AG10803 (cell line): ENCODE measurements around the gene CTLA4.

ENCODE experiments used
- DNase-seq: peaks from one replicate; pipeline ENCODE4 v3.0.0; 2010; ENCODE audit warnings: low read depth
- H3K4me3 ChIP-seq: 2 replicates; pipeline ENCODE4 v1.5.1; 2011; ENCODE audit warnings: mild to moderate bottlenecking, low read length, control low read depth
- TF ChIP-seq, protein P1 (sequence below): conservative IDR thresholded peaks from 2 replicates; pipeline ENCODE4 v1.5.1; 2011; ENCODE audit warnings: mild to moderate bottlenecking, low read length, control low read depth, inconsistent platforms

CTLA4 gene

DNA sequence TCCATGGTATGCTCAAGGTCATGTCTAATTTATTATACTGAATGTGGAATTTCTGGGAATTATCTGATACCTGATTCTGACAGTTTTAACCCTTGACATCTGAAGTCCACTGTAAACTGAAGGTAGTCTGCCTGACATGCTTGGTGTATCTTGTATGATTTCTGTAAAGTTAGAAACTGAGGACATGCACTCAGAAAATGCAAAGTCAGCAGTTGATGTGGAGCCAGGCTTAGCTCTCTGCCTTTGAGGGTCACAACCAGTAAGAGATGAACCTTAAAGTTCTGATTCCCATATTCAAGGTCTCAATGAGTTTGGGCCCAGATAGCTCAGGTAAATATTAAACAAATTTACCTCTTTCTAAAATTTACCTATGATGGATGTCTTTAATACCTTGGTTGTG is 12.3 kb upstream of the CTLA4 start:
- no peak for DNase-seq
- H3K4me3 ChIP-seq: no peak overlapping the region
- TF ChIP-seq, protein P1, sequence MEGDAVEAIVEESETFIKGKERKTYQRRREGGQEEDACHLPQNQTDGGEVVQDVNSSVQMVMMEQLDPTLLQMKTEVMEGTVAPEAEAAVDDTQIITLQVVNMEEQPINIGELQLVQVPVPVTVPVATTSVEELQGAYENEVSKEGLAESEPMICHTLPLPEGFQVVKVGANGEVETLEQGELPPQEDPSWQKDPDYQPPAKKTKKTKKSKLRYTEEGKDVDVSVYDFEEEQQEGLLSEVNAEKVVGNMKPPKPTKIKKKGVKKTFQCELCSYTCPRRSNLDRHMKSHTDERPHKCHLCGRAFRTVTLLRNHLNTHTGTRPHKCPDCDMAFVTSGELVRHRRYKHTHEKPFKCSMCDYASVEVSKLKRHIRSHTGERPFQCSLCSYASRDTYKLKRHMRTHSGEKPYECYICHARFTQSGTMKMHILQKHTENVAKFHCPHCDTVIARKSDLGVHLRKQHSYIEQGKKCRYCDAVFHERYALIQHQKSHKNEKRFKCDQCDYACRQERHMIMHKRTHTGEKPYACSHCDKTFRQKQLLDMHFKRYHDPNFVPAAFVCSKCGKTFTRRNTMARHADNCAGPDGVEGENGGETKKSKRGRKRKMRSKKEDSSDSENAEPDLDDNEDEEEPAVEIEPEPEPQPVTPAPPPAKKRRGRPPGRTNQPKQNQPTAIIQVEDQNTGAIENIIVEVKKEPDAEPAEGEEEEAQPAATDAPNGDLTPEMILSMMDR: no peak

DNA sequence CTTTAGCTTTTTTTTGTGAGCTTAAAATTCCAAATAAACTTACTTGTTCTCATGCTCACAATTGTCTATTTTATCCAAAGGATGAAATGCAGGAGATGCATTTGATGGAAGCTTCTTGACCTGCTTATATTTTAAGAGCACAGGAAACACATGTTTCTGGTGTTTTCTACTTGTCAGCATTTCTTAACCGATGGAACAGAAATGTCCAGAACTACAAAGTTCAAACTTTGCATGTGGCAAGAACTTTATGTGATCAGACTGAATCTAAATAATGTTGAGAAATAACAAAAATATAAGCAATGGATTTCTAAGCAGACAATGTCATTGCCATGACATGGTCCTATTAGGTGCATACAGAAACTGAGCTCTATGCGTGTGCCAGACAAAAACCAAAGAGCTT is 9.9 kb upstream of the CTLA4 start:
- no peak overlapping the region for H3K4me3 ChIP-seq
- TF ChIP-seq, protein P1: no peak
- no peak for DNase-seq

DNA sequence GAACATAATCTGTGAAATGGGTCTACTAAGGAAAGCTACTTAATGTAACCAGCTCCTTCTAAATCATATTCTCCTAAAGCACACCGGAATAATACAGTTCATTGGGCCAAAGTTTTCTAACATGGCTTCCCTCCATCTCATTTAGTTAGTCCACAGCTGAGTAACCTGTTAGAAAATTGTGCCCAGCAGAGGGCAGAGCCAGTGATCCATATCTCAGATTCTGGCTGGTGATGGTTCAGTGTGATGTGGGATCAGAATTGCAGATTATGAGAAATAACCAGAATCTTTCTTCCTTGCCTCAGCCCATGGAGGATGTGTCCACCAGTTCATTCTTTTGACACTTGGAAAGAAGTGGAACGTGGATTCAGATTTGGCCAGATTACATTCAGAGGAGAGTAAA is 9.4 kb upstream of the CTLA4 start:
- no peak for DNase-seq

DNA sequence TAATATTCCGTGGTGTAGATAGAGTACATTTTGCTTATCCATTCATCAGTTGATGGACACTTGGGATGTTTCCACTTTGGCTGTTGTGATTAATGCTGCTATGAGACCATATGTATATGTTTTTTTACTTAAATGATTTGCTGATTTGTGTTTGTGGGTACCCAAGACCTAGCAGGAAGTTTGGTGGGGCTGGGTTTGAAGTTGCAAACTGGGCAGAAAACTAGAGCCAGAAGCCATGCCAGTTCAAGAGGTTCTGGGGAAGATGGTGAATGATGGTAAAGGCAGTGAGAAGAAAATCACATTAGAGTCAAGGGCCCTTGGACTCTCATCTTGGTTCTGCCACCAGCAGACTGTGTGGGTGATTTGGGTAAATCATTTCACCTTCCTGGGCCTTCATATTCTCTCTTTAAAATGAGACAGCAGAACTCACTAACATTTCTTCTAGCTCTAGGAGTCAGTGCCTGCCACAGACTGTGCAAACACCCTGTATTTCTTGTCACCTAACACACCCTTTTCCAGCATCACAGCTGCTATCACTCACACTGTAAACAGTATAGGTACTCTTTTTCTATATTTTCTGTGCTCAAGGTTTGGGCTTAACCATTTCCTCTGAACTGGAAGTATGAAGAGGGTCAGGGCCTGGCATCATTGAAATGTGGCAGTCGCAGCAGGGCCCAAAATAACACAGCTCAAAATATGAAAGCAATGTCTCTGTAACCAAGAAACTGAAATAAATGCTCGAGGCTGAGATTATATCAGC is 8.4 kb upstream of the CTLA4 start:
- TF ChIP-seq, protein P1: no peak
- no peak overlapping the region for H3K4me3 ChIP-seq
- DNase-seq: no peak

More for the DNA sequence above, 9.4 kb upstream of the CTLA4 start:
- TF ChIP-seq, protein P1: no peak
- H3K4me3 ChIP-seq: no peak overlapping the region

DNA sequence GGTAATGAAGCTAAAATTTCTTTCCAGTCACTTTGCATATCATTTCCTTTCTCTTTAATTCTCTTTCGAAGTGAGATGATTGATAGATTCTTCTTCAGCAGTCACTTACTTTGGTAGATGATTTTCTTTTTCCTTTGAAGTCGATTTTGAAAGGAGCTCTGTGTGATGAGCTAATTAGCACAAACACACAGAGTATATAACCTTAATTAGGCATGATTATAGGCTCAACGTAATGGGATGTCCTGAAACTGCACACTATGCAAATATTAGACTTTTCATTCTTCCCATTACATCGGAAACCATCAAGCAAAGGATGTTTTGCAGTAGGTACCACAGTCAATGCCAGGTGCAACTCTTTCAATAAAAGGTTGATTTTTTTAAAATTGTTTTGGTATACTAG is 6.4 kb upstream of the CTLA4 start:
- H3K4me3 ChIP-seq: no peak overlapping the region
- DNase-seq: no peak
- TF ChIP-seq, protein P1: no peak

DNA sequence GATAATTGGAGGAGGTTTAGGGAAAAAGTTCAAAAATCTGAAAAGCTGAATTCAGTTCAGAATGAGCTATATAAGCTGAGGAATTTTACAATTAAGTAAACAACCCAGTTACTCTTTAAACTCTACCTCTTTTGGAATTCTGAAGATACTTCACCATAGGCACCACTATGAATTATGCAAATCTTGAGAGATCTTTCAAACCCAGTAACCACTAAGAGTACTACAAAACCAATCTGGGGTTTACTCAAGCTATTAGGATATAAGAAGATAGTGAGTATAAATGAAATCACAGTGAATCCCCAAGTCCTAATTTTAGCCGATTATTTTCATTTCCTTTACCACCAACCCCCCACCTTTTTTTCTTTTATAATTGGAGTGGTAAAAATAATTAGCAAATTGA is 6.0 kb upstream of the CTLA4 start:
- no peak for DNase-seq
- no peak overlapping the region for H3K4me3 ChIP-seq
- TF ChIP-seq, protein P1: no peak

DNA sequence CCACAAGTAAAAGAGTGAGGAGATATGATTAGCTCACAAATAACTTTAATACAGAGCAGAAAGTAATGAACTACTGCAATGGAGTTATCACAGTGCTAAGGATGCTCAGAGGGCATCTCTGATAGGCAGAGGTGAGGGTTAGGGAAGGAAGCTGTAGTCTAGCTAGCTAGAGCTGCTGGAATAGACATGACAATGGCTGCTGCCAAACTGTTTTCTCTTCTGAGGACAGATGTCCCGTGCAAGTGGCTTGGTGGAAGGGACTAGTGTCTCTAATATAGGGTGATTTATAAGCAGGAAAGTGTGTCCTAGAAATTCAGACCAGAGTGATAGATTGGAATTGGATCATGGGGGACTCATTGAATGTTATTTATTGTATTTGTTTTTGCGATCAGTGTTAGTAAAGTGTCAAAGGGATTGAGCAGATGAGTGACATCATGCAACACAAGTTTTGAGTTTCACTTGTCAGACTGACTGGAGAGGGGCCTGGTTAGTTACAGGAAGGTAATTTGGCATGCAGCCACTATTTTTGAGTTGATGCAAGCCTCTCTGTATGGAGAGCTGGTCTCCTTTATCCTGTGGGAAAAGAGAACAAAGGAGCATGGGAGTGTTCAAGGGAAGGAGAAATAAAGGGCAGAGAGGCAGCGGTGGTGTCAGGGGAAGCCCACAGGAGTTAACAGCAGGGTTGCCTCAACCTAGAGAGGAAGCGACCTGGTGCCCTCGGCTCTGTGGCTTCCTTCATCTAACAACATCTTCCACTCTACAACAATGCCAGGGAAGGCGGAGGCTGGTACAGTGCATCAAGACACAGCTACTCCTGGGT is 1.9 kb downstream of the CTLA4 start:
- DNase-seq: no peak
- no peak overlapping the region for H3K4me3 ChIP-seq
- TF ChIP-seq, protein P1: no peak
